Naive thymus-derived CD4-positive, alpha-beta T cell (primary cell): Measurements from ENCODE around the gene LGI1. TPM values are rescaled to one million over a fixed set of nuclear protein-coding genes. Genes with fewer than 3 reads are reported as not detected.

Experiments
- ATAC-seq: fragments of 150-1000 bp; cut with Tn5 transposase; 2 replicates; pipeline ENCODE4 v1.10.0; 2021; ENCODE audit warnings: mild to moderate bottlenecking, moderate library complexity
- CTCF ChIA-PET: fragments of 350-600 bp; sonication (Branson Sonifier 250); formaldehyde crosslinking; loops from one replicate; lab custom pipeline; 2021; ENCODE audit warnings: antibody characterized with exemption; lab: Charles Lee
- POLR2A ChIA-PET: fragments of 350-600 bp; sonication (Branson Sonifier 250); formaldehyde crosslinking; loops from one replicate; lab custom pipeline; 2021; ENCODE audit warnings: antibody characterized with exemption, inconsistent platforms; lab: Charles Lee
- DNase-seq, 9 donors: peaks; one replicate each; pipeline versions ENCODE4 v3.0.0 to v3.0.0-alpha.2; 2020 to 2022; ENCODE audit warnings: mixed read lengths in 1 of 9
- H3K27ac ChIP-seq: one replicate; pipeline ENCODE4 v1.7.0; 2013; ENCODE audit warnings: mild to moderate bottlenecking, low read depth, low read length, moderate library complexity
- H3K27me3 ChIP-seq, 2 donors: one replicate each; pipeline ENCODE4 v1.7.0; 2013; ENCODE audit warnings: low read length in 2 of 2, mild to moderate bottlenecking in 2 of 2, moderate library complexity in 2 of 2; ENCODE audit not compliant: control insufficient read depth in 2 of 2, insufficient read depth in 2 of 2
- H3K36me3 ChIP-seq, 3 experiments: 1 replicate in 2 of 3; 2 replicates in 1 of 3; pipeline ENCODE4 v1.7.0; 2013; ENCODE audit warnings: low read length in 3 of 3, mild to moderate bottlenecking in 3 of 3, moderate library complexity in 1 of 3; ENCODE audit not compliant: insufficient read depth in 3 of 3, control insufficient read depth in 2 of 3
- H3K4me1 ChIP-seq, 2 donors: one replicate each; pipeline ENCODE4 v1.7.0; 2013; ENCODE audit warnings: low read length in 2 of 2, mild to moderate bottlenecking in 2 of 2, moderate library complexity in 1 of 2; ENCODE audit not compliant: control insufficient read depth in 2 of 2, insufficient read depth in 2 of 2
- H3K4me3 ChIP-seq: 2 replicates; pipeline ENCODE4 v1.7.0; 2013; ENCODE audit warnings: mild to moderate bottlenecking, low read length
- H3K9me3 ChIP-seq, 3 experiments: 1 replicate in 2 of 3; 2 replicates in 1 of 3; pipeline ENCODE4 v1.7.0; 2013; ENCODE audit warnings: low read length in 3 of 3; ENCODE audit not compliant: control insufficient read depth in 2 of 3
- H3K27ac Mint-ChIP-seq, 9 donors: one replicate each; pipeline ENCODE4 v1.8.0; 2020 to 2022; ENCODE audit warnings: mixed read lengths in 9 of 9, mild to moderate bottlenecking in 8 of 9, moderate library complexity in 5 of 9, inconsistent platforms in 2 of 9
- H3K27me3 Mint-ChIP-seq, 5 donors: one replicate each; pipeline ENCODE4 v1.8.0; 2021 to 2022; ENCODE audit warnings: mixed read lengths in 5 of 5, mild to moderate bottlenecking in 1 of 5
- H3K36me3 Mint-ChIP-seq, 5 donors: one replicate each; pipeline ENCODE4 v1.8.0; 2020 to 2022; ENCODE audit warnings: mixed read lengths in 5 of 5, mild to moderate bottlenecking in 3 of 5, inconsistent platforms in 1 of 5
- H3K4me1 Mint-ChIP-seq, 7 donors: one replicate each; pipeline ENCODE4 v1.8.0; 2020 to 2022; ENCODE audit warnings: mixed read lengths in 7 of 7, mild to moderate bottlenecking in 3 of 7, inconsistent platforms in 1 of 7
- H3K4me3 Mint-ChIP-seq, 10 donors: one replicate each; pipeline ENCODE4 v1.8.0; 2020 to 2022; ENCODE audit warnings: mild to moderate bottlenecking in 10 of 10, mixed read lengths in 10 of 10, moderate library complexity in 6 of 10, inconsistent platforms in 2 of 10
- H3K9me3 Mint-ChIP-seq, 11 donors: one replicate each; pipeline ENCODE4 v1.8.0; 2020 to 2022; ENCODE audit warnings: mixed read lengths in 11 of 11, mild to moderate bottlenecking in 4 of 11, inconsistent platforms in 1 of 11, moderate library complexity in 1 of 11
- intact Hi-C, 2 donors: fragments of 100-400 bp; cut with micrococcal nuclease; formaldehyde crosslinking; loops; one replicate each; pipeline ENCODE4 v1.15.1; 2023
- polyA plus RNA-seq, 2 donors: library from polyadenylated mRNA; unstranded; fragments of 300-500 nt; fragmentation: Illumina TruSeq; gene quantifications; one replicate each; pipeline ENCODE4 v1.2.3, GENCODE V29; 2021
- total RNA-seq, 6 experiments: library from RNA in 5 of 6; stranded (reverse) in 5 of 6; gene quantifications; 1 replicate in 5 of 6; 2 replicates in 1 of 6; pipeline ENCODE4 v1.2.3 and lab custom pipeline; 2021 to 2026

Gene LGI1
- total and polyA plus RNA-seq, 7 experiments from 2014 or later: not detected

DNA sequence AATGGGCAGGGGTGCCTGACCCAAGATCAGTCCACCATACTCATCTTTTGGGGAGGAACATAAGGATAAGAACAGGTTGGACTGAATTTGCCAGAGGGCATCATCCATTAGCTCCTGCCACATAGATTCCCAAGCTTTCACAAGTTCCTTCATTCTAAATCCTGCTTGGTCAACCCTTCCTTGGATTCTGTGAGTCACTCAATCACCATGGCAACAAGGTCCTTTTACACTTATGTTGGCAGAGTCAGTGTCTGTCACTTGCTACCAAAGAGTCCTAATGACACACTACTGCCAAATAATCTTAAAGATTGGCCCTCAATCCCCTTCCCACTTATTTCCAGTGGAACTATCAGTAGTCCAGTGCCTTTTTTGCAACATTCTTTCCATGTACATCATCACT, 5.0 kb upstream of the LGI1 start:
- no peaks in the 10 kb centered on the region for H3K36me3 ChIP-seq
- peaks cover 0 to 11% (median 9%) of the 10 kb centered on the region in 7 donors for H3K4me1 Mint-ChIP-seq
- H3K4me3 Mint-ChIP-seq: peak overlapping the region in 4 of 10 donors; percentile 16 to 66 (median 56)
- CTCF ChIA-PET: no interaction called here
- POLR2A ChIA-PET: interaction anchor here (1.1 kb wide), 1 partner anchor 50 kb away, joined by 3 read pairs; the partner anchor contains the start of gene FRA10AC1
- peaks cover 12 to 30% (median 24%) of the 10 kb centered on the region in 5 donors for H3K27me3 Mint-ChIP-seq
- H3K27ac ChIP-seq: no peak overlapping the region
- ATAC-seq: no peak
- no peak overlapping the region for H3K4me3 ChIP-seq
- intact Hi-C loops: loop anchor here (1.0 kb wide), 2 partner anchors 50 to 141 kb away; partner anchors contain the start of genes FRA10AC1 (in 1 of the 2) and SLC35G1 (in 1 of the 2)
- no peak for DNase-seq
- no peaks in the 10 kb centered on the region for H3K9me3 ChIP-seq
- peaks cover 0 to 1% (median 0%) of the 10 kb centered on the region in 11 donors for H3K9me3 Mint-ChIP-seq
- H3K4me1 ChIP-seq: no peaks in the 10 kb centered on the region
- H3K36me3 Mint-ChIP-seq: no peaks in the 10 kb centered on the region
- no peaks in the 10 kb centered on the region for H3K27me3 ChIP-seq
- no peak overlapping the region for H3K27ac Mint-ChIP-seq

DNA sequence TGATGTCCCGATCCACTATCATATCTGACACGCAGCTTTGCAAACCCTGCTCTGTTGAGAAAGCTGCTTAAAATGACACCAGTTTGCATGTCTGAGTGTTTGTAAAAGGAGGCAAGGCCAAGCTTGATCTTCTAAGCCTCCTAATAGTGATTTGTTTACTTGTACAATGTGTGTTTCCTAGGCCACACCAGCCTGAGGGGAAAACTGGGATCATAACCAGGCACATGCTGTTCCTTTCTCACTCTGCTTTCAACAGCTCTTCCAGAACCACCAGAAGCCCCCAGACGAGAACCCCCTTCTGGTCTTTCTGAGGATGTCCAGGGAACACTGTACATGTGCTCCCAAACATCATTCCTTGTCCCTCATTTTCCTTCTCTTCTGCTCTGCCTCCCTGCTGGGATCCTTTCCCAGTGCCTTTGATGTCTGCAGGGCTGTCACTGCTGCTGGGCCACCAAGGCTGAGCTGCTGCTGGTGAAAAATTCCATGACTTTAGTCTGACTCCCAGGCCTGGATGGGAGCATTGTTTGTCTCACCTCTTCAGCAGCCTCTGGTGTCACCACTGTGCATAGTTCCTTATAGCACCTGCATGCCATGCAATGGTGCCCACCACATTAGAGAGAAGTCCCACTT, 4.0 kb upstream of the LGI1 start:
- Mint-ChIP-seq H3K4me1 (peaks cover 0 to 20% (median 13%) of the 10 kb centered on the region in 7 donors), H3K27ac (no peak overlapping the region), H3K4me3 (no peak overlapping the region), H3K36me3 (no peaks in the 10 kb centered on the region), H3K27me3 (peaks cover 22 to 40% (median 32%) of the 10 kb centered on the region in 5 donors), H3K9me3 (peaks cover 0 to 1% (median 0%) of the 10 kb centered on the region in 11 donors)
- H3K4me3 ChIP-seq: no peak overlapping the region
- no peaks in the 10 kb centered on the region for H3K9me3 ChIP-seq
- ATAC-seq (no peak), DNase-seq (no peak)
- H3K36me3 ChIP-seq: no peaks in the 10 kb centered on the region
- H3K4me1 ChIP-seq: no peaks in the 10 kb centered on the region
- H3K27ac ChIP-seq: no peak overlapping the region
- CTCF ChIA-PET: no interaction called here
- H3K27me3 ChIP-seq: no peaks in the 10 kb centered on the region
- POLR2A ChIA-PET: no interaction called here
- intact Hi-C loops: no loop called here

DNA sequence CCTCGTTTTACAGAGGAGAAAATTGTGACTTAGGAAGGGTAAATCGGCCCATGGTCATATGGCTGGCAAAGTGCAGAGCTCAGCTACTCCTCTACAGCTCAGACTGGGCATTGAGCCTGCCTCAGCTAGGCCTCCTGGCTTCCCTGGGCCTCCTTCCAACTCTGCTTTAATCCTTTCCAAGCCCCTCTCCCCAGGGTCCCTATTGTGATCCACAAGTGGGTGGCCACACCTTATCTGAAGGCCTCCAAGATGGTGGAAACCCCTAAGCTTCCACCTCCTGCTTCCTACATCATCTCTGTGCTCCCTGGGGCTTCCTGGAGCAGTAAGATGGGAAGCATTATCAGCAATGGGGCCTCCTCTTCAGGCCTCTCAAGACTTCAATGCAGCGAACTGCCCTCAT, 3.0 kb upstream of the LGI1 start:
- POLR2A ChIA-PET: no interaction called here
- CTCF ChIA-PET: no interaction called here
- peaks cover 31 to 50% (median 41%) of the 10 kb centered on the region in 5 donors for H3K27me3 Mint-ChIP-seq

DNA sequence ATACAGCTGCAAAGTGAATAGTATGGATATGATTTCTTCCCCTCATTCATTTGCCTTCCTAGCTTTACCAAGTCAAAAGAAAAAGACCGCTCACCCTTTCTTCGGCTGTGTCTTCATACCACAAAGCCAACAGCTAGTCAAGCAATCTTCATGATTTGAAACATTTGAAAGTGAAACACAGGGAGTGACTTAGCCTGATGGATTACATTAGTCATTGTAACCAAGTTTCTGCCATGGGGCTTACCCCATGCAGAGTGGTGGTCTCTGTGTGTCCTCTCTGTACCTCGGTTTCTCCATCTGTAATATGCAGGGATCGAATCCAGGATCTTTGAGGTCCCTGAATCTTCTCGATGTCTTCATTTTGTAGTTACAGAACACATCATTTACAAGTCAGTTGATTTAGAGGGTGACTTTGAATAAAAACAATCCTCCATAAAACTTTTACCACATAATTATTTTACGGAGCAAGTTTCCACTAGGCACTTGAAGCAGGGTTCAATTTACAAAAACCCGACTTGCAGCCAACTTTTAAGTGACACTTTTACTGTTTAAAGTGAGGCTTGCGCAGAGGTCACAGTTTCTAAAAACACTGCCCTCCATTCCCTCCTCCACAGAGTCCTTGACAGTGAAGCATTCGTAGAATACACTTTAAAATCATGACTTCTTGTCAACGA, 2.2 kb upstream of the LGI1 start:
- Histone ChIP-seq H3K27me3 (no peaks in the 10 kb centered on the region), H3K4me1 (no peaks in the 10 kb centered on the region), H3K9me3 (no peaks in the 10 kb centered on the region), H3K4me3 (no peak overlapping the region), H3K27ac (no peak overlapping the region), H3K36me3 (no peaks in the 10 kb centered on the region)
- Mint-ChIP-seq H3K9me3 (peaks cover 0 to 1% (median 0%) of the 10 kb centered on the region in 11 donors), H3K27ac (no peak overlapping the region), H3K36me3 (no peaks in the 10 kb centered on the region), H3K4me3 (no peak overlapping the region), H3K27me3 (peaks cover 36 to 55% (median 45%) of the 10 kb centered on the region in 5 donors), H3K4me1 (peaks cover 0 to 21% (median 13%) of the 10 kb centered on the region in 7 donors)
- ChIA-PET CTCF (no interaction called here), POLR2A (no interaction called here)
- DNase-seq: no peak
- no peak for ATAC-seq
- intact Hi-C loops: no loop called here

More for the DNA sequence above, 3.0 kb upstream of the LGI1 start:
- Histone ChIP-seq H3K9me3 (no peaks in the 10 kb centered on the region), H3K27ac (no peak overlapping the region), H3K36me3 (no peaks in the 10 kb centered on the region), H3K4me1 (no peaks in the 10 kb centered on the region), H3K27me3 (no peaks in the 10 kb centered on the region), H3K4me3 (no peak overlapping the region)
- H3K27ac Mint-ChIP-seq: no peak overlapping the region
- no peaks in the 10 kb centered on the region for H3K36me3 Mint-ChIP-seq
- intact Hi-C loops: no loop called here
- H3K9me3 Mint-ChIP-seq: peaks cover 0 to 1% (median 0%) of the 10 kb centered on the region in 11 donors
- DNase-seq (no peak), ATAC-seq (no peak)
- H3K4me1 Mint-ChIP-seq: peaks cover 0 to 21% (median 13%) of the 10 kb centered on the region in 7 donors
- H3K4me3 Mint-ChIP-seq: no peak overlapping the region

DNA sequence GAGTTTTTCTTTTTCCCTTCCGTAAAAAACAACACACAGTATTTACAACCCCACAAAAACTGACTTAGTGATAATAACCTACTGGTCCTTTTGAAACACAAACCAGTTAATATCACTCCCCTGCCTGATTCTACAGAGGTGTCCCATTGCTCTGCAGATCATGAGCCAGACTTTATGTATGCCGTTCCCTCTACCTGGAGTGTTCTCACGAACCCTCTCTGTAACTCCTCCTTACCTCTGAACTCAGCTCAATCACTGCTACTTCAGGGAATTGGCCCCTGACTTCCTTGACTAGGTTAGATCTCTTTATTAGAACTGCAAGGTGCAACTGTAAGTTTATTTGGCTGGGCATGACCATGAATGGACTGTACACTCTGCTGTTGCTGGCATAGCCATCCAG, 1.6 kb upstream of the LGI1 start:
- no peak for ATAC-seq
- H3K4me3 Mint-ChIP-seq: no peak overlapping the region
- no peak for DNase-seq
- Histone ChIP-seq H3K9me3 (no peaks in the 10 kb centered on the region), H3K4me1 (no peaks in the 10 kb centered on the region), H3K27ac (no peak overlapping the region), H3K27me3 (no peaks in the 10 kb centered on the region), H3K4me3 (no peak overlapping the region), H3K36me3 (no peaks in the 10 kb centered on the region)
- POLR2A ChIA-PET: no interaction called here
- no peaks in the 10 kb centered on the region for H3K36me3 Mint-ChIP-seq
- no peak overlapping the region for H3K27ac Mint-ChIP-seq
- intact Hi-C loops: no loop called here
- H3K4me1 Mint-ChIP-seq: peaks cover 0 to 21% (median 13%) of the 10 kb centered on the region in 7 donors
- CTCF ChIA-PET: no interaction called here
- peaks cover 38 to 56% (median 47%) of the 10 kb centered on the region in 5 donors for H3K27me3 Mint-ChIP-seq
- peaks cover 0 to 4% (median 0%) of the 10 kb centered on the region in 11 donors for H3K9me3 Mint-ChIP-seq

DNA sequence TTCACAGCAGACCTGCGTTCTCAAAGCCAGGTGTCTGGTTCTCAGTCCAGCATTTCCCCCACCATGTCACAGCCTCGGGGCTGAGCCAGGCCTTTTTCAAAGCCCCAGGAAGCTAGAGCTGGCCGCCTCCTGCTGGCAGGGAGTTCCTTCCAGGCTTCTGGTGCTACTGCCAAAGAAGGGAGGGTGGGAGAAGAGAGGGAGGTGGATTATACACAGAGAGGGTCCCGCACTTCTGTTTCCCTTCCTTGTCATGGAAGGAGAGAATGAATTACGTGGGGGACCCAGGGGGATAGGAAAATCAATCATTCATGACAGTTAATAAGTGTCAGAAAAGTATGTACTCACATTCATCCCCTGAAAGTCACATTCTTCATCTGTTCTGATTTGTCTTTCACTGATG, 600 bp upstream of the LGI1 start:
- no peak for ATAC-seq

More for the DNA sequence above, 600 bp upstream of the LGI1 start:
- H3K9me3 ChIP-seq: no peaks in the 10 kb centered on the region
- DNase-seq: no peak
- no peaks in the 10 kb centered on the region for H3K4me1 ChIP-seq
- peaks cover 0 to 14% (median 10%) of the 10 kb centered on the region in 7 donors for H3K4me1 Mint-ChIP-seq
- H3K27ac ChIP-seq: no peak overlapping the region
- H3K27ac Mint-ChIP-seq: no peak overlapping the region
- H3K36me3 Mint-ChIP-seq: no peaks in the 10 kb centered on the region
- CTCF ChIA-PET: no interaction called here
- peaks cover 34 to 56% (median 52%) of the 10 kb centered on the region in 5 donors for H3K27me3 Mint-ChIP-seq
- intact Hi-C loops: no loop called here
- POLR2A ChIA-PET: no interaction called here
- H3K27me3 ChIP-seq: no peaks in the 10 kb centered on the region
- H3K4me3 Mint-ChIP-seq: peak overlapping the region in 1 of 10 donors; percentile 5
- H3K9me3 Mint-ChIP-seq: peaks cover 0 to 5% (median 0%) of the 10 kb centered on the region in 11 donors
- H3K4me3 ChIP-seq: no peak overlapping the region
- H3K36me3 ChIP-seq: no peaks in the 10 kb centered on the region
